Prostate gland (tissue), 2 donors: Measurements from ENCODE around the gene MAP2K1.

ENCODE experiments used
- CTCF ChIP-seq, 4 experiments: fragments of 200-600 bp in 2 of 4; fragments of 450-650 bp in 2 of 4; sonication (generic) in 2 of 4; IDR thresholded peaks; 1 replicate in 3 of 4; 2 replicates in 1 of 4; pipeline ENCODE4 v1.5.1; 2016 to 2019; ENCODE audit warnings: antibody characterized with exemption in 4 of 4, mild to moderate bottlenecking in 2 of 4, moderate library complexity in 2 of 4
- POLR2A ChIP-seq: fragments of 450-650 bp; IDR thresholded peaks from one replicate; pipeline ENCODE4 v1.6.1; 2016; ENCODE audit warnings: antibody characterized with exemption, mild to moderate bottlenecking
- POLR2AphosphoS5 ChIP-seq: sonication (generic); formaldehyde crosslinking; IDR thresholded peaks from one replicate; pipeline ENCODE4 v1.6.1; 2017; ENCODE audit warnings: antibody characterized with exemption

- TF ChIP-seq CTCF (IDR thresholded peaks at IDR 0.05) (no peak), POLR2A (no peak), POLR2AphosphoS5 (no peak)
Observed at GRCh38 chr15:66400351-66400774, 13.7 kb downstream of the MAP2K1 start.
